GM12872 (cell line): ENCODE results near the gene ALG14.

Experiments
- TF ChIP-seq, protein P1 (sequence below): IDR thresholded peaks from 3 replicates; pipeline ENCODE4 v1.5.1; 2011; ENCODE audit warnings: low read depth, mild to moderate bottlenecking, low read length, moderate library complexity; ENCODE audit not compliant: insufficient read depth

Gene ALG14

DNA sequence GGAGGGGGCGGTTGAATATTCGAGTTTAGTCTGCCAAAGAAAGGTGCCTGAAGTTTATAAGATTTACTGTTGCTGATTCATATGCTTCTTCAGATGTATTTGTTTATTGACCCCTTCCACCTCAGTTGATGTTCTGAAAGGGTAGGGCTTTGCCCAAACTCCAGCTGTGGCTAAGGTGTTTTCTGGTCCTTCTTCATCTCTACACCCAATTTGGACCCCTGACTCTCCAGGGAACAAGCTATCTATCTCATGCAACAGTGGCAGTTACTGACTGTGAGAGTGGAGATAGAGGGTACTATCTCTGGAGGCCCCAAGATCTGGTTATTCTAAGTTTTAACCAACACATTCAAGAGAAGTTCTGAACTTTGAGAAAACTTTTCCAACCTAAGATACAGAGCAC lies 12.6 kb upstream of the ALG14 start:
- TF ChIP-seq, protein P1, sequence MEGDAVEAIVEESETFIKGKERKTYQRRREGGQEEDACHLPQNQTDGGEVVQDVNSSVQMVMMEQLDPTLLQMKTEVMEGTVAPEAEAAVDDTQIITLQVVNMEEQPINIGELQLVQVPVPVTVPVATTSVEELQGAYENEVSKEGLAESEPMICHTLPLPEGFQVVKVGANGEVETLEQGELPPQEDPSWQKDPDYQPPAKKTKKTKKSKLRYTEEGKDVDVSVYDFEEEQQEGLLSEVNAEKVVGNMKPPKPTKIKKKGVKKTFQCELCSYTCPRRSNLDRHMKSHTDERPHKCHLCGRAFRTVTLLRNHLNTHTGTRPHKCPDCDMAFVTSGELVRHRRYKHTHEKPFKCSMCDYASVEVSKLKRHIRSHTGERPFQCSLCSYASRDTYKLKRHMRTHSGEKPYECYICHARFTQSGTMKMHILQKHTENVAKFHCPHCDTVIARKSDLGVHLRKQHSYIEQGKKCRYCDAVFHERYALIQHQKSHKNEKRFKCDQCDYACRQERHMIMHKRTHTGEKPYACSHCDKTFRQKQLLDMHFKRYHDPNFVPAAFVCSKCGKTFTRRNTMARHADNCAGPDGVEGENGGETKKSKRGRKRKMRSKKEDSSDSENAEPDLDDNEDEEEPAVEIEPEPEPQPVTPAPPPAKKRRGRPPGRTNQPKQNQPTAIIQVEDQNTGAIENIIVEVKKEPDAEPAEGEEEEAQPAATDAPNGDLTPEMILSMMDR, result no peak

DNA sequence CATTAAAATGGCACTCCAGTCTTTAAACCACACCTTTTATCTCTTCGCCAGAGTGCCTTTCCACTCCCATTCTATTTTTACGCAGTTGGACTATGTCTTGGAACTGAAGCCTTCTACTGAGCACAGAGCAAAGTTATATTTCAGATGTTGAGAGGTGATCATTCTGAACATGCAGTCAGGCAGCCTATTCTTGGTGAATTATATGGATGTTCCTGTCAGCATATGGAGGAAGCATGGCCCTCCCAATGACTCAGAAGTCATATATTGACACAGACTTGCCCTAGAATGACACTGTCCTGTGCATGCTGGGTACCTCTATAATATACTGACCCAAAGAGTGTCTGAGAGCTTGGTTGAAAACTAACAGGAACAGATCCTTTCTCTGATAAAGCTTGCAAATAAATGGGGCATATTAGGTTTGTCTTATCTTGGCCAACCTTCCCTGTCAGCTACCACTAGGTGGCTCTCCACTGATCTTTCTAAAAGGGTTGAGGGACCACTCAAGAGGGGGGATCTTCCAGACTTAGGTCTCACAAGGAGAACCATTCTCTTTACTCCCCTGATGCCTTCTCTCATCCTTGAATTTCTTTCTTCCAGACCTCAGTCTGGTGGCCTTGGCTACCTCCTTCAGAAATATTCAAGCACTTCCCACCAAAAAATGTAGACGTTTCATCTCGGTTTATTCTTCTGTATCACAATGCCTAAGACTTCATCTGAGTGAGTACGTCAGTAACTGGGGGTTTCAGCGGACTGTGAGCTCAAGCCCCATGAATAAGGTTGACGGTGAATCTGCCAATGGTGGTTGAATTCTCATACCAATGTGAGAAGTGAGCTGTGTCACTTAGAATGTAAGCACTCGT lies 11.8 kb upstream of the ALG14 start:
- TF ChIP-seq, protein P1, result peak; percentile 83

DNA sequence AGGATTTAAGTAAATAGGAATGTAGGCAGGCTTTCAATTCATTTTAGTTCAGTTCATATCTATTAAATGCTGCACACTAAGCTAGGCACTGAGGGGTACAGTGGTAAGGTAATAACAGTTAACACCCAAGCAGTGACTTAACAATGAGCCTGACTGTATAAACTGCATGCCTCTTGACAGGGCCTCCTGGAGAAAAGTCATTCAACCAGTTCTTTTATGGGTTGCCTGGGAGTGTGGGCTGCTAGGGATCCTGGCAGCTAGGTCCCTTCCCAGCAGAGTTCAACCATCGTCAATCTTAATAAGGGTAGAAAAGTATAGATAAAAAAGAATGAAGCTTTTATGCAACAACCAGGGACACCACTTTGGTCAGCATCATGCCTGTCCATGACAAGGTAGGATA lies 8.1 kb upstream of the ALG14 start:
- TF ChIP-seq, protein P1, result no peak

DNA sequence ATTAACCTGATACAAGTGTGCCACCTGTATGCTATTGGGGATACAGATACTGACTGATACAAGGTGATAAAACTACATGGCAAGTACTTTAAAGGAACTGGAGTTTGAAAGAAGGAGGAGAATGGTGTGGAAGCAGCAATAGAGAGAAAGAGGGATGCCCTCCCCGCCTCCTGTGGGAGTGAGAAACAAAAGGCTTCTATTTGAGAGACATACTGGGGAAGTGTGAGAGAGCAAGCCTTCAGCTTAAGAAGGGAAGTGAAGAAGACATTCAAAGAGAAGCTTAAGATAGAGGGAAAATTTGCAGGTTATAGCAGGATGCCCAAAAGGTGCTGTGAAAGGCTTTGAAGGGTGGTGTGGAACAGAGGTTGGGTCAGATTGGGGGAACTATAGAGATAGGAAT lies 7.7 kb upstream of the ALG14 start:
- TF ChIP-seq, protein P1, result no peak

DNA sequence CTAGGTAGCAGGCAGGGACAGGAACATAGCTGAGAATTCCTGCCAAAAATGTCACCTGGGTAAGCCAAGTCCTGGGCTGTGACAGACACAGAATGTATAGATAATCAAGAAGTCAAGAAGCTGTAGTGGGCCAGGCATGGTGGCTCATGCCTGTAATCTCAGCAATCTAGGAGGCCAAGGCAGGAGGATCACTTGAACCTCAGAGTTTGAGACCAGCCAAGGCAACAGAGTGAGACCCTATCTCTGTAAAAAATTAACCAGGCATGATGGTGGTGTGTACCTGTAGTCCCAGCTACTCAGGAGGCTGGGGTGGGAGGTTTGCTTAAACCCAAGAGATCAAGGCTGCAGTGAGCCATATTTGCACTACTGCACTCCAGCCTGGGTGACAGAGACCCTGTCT lies 3.3 kb upstream of the ALG14 start:
- TF ChIP-seq, protein P1, result no peak

DNA sequence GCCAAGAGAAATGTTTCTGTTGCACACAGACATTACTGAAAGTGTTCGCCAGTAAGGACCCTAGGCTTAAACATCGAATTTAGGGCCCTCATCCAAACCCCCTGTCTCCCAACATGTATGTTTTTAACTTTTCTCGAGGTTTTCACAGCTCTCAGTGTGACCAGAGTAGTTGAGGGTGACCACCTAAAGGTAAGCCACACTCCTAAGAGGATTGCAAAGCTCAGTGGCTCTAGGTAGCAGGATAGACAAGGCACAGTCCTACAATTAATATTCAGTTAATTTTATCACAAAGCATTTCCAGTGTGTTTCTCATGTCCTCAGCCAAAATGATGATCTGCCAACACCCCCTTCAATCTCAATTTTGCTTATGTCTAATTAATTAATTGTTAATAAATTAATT lies 695 bp upstream of the ALG14 start:
- TF ChIP-seq, protein P1, result no peak

DNA sequence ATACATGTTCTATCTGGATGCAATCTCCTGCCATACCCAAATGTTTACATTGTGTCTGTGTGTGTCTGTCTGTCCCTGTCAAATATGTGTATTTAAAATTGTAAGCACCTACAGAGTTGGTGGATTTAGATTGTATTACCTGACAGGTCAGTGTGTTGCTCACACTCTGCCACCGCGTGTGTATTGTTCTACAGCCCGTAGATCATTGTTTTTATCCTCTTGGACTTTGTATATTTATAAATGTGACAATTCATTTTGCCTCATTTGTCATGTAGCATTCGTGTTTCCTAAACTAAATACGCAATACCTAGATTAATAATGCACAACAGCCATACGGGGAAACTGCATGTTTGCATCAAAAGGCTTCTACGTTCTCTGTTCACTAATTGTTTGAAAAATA lies 634 bp downstream of the ALG14 start:
- TF ChIP-seq, protein P1, result no peak

DNA sequence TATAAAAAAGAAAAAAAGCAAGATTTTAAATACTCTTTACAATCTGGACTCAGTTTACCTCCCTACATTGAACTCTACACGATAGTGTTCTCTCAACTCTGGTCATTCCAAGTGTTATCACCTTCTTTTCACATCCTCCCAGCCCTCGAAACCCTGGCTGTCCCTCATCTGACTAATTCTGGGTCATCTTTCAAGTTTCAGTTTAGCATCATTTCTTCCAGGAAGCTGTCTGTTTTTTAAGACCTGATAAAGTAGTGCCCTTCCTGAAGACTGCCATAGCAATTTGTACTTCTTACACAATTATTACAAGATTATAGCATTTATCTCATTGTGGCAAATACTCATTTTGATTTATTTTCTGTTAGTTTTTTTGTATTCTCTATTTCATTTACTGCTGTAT lies 1.2 kb downstream of the ALG14 start:
- TF ChIP-seq, protein P1, result no peak
